ENCODE data around the gene IL36A.

Gene IL36A

DNA sequence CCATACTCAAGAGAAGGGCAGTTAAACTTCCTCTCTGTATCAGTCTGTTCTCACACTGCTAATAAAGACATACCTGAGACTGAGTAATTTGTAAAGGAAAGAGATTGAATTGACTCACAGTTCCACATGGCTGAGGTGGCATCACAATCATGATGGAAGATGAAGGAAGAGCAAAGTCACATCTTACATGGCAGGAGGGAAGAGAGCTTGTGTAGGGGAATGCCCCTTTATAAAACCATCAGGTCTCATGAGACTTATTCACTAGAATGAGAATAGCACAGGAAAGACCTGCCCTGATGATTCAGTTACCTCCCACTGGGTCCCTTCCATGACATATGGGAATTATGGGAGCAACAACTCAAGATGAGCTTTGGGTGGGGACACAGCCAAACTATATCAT lies 48.8 kb downstream of the IL36A start:
- no peaks in the 10 kb centered on the region for H3K36me3 ChIP-seq (ENCODE audit: control insufficient read depth, insufficient read depth, low read length)
- TF ChIP-seq, protein P1, sequence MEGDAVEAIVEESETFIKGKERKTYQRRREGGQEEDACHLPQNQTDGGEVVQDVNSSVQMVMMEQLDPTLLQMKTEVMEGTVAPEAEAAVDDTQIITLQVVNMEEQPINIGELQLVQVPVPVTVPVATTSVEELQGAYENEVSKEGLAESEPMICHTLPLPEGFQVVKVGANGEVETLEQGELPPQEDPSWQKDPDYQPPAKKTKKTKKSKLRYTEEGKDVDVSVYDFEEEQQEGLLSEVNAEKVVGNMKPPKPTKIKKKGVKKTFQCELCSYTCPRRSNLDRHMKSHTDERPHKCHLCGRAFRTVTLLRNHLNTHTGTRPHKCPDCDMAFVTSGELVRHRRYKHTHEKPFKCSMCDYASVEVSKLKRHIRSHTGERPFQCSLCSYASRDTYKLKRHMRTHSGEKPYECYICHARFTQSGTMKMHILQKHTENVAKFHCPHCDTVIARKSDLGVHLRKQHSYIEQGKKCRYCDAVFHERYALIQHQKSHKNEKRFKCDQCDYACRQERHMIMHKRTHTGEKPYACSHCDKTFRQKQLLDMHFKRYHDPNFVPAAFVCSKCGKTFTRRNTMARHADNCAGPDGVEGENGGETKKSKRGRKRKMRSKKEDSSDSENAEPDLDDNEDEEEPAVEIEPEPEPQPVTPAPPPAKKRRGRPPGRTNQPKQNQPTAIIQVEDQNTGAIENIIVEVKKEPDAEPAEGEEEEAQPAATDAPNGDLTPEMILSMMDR (IDR thresholded peaks at IDR 0.05), result no peak
- no peaks in the 10 kb centered on the region for H3K79me2 ChIP-seq
- H2AFZ ChIP-seq, result no peak overlapping the region
- H3K27me3 ChIP-seq (ENCODE audit: control insufficient read depth, insufficient read depth, low read length), result no peaks in the 10 kb centered on the region
- H3K9ac ChIP-seq, result no peak overlapping the region
- no peak overlapping the region for H3K4me2 ChIP-seq (ENCODE audit: low read length)
- no peak overlapping the region for H3K27ac ChIP-seq
- H3K9me3 ChIP-seq (ENCODE audit: control insufficient read depth, low read length), result no peaks in the 10 kb centered on the region
- no peak overlapping the region for H3K4me3 ChIP-seq (ENCODE audit: low read depth, low read length)
- H3K4me1 ChIP-seq, result no peaks in the 10 kb centered on the region

DNA sequence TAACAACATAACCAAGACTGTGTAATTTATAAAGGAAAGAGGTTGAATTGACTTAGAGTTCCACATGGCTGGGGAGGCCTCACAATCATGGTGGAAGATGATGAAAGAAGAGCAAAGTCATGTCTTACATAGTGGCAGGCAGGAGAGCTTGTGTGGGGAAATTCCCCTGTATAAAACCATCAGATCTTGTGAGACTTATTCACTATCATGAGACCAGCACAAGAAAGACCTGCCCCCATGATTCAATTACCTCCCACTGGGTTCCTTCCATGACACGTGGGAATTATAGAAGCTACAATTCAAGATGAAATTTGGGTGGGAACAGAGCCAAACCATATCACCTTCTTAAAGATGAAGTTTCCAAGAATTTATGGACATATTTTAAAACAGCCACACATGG lies 51.3 kb downstream of the IL36A start:
- no peak overlapping the region for H3K9ac ChIP-seq
- H3K27me3 ChIP-seq (ENCODE audit: control insufficient read depth, insufficient read depth, low read length), result no peaks in the 10 kb centered on the region
- TF ChIP-seq, protein P1 (IDR thresholded peaks at IDR 0.05), result no peak
- no peak overlapping the region for H3K4me3 ChIP-seq (ENCODE audit: low read depth, low read length)
- no peaks in the 10 kb centered on the region for H3K79me2 ChIP-seq
- H3K27ac ChIP-seq, result no peak overlapping the region
- H3K36me3 ChIP-seq (ENCODE audit: control insufficient read depth, insufficient read depth, low read length), result no peaks in the 10 kb centered on the region
- H2AFZ ChIP-seq, result no peak overlapping the region
- no peaks in the 10 kb centered on the region for H3K9me3 ChIP-seq (ENCODE audit: control insufficient read depth, low read length)
- no peak overlapping the region for H3K4me2 ChIP-seq (ENCODE audit: low read length)
- no peaks in the 10 kb centered on the region for H3K4me1 ChIP-seq

- H3K36me3 ChIP-seq (ENCODE audit: control insufficient read depth, insufficient read depth, low read length), result no peaks in the 10 kb centered on the region
- H3K4me3 ChIP-seq (ENCODE audit: low read depth, low read length), result no peak overlapping the region
- TF ChIP-seq, protein P1 (IDR thresholded peaks at IDR 0.05), result no peak
- H2AFZ ChIP-seq, result no peak overlapping the region
- no peak overlapping the region for H3K27ac ChIP-seq
- no peaks in the 10 kb centered on the region for H3K9me3 ChIP-seq (ENCODE audit: control insufficient read depth, low read length)
- no peak overlapping the region for H3K9ac ChIP-seq
- no peak overlapping the region for H3K4me2 ChIP-seq (ENCODE audit: low read length)
- no peaks in the 10 kb centered on the region for H3K79me2 ChIP-seq
- no peaks in the 10 kb centered on the region for H3K4me1 ChIP-seq
- H3K27me3 ChIP-seq (ENCODE audit: control insufficient read depth, insufficient read depth, low read length), result no peaks in the 10 kb centered on the region
Observed at GRCh38 chr2:113057117-113057516, 51.9 kb downstream of the IL36A start.

Measured in parathyroid adenoma (tissue), 2 donors.